GM20000 (cell line): Measurements from ENCODE around the gene RHBDD3.

Source experiments
- DNase-seq: peaks from one replicate; pipeline ENCODE4 v3.0.0; 2012; ENCODE audit warnings: low spot score
- CTCF ChIP-seq: IDR thresholded peaks from 2 replicates; pipeline ENCODE4 v1.5.1; 2012; ENCODE audit warnings: mild to moderate bottlenecking, control low read depth; ENCODE audit errors: extremely low read depth, missing control alignments

The RHBDD3 gene

GRCh38 chr22:29267858-29268510 lies at the start of gene RHBDD3, which contains the start of gene EWSR1:
Gene RHBDD3 (minus strand): TSS chr22:29267981. CDS start chr22:29265626, 2,355 bp downstream.
Gene EWSR1 (plus strand): TSS chr22:29268268. CDS start chr22:29268337, 69 bp downstream.
- TF ChIP-seq CTCF: no peak
- peak; percentile 98 for DNase-seq

- no peak for DNase-seq
- TF ChIP-seq CTCF: no peak
Observed at GRCh38 chr22:29316141-29316828, 48.5 kb upstream of the RHBDD3 start.

DNA sequence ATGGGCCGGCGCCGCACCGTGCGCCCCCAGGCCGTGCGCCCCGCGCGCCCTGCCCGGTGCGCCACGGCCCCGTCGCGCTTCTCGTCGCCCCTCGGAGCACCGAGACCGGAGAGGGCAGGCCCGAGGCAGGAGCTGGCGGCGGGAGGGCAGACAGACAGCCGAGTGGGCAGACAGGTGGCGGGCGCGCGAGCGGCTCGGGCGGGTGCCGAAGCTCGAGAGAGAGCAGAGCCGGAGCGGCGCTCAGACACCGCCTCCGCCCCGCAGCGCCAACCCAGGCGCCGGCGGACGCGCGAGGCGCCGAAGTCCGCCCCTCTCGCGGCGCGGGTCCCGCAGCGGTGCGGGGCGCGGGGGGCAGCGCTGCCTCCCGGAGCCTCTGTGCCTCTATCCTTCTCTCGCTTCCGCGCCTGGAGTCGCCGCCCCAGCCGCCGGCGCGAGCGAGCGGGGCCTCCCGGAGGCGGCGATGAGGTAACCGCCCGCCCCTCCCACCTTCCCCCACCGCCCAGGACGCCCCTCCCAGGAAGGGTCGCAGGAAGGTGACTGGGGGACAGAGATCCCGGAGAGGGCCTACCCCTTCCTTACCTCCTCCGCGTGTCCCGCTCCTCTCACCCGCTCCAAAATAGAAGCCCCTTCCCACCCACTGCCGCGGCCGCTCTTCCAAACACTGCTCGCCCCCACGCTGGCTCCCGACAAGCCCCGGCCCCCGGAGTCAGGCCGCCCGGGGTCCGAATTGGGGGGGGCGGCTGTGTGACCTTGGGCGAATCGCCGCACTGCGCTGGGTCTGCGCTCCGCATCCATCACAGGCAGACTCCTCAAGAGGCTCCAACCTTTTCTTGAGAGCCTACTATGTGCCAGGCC lies 47.7 kb upstream of the RHBDD3 start, which contains the start of gene RASL10A:
TSS of gene RASL10A (minus strand) at position 412 of the 855 bp plus-strand sequence. CDS start 451 bp downstream, outside the sequence.
- peak; percentile 67 for DNase-seq

GRCh38 chr22:29314537-29315285 lies 46.9 kb upstream of the RHBDD3 start:
- TF ChIP-seq CTCF: no peak

More for the DNA sequence above, 47.7 kb upstream of the RHBDD3 start, which contains the start of gene RASL10A:
- no peak for TF ChIP-seq CTCF

DNA sequence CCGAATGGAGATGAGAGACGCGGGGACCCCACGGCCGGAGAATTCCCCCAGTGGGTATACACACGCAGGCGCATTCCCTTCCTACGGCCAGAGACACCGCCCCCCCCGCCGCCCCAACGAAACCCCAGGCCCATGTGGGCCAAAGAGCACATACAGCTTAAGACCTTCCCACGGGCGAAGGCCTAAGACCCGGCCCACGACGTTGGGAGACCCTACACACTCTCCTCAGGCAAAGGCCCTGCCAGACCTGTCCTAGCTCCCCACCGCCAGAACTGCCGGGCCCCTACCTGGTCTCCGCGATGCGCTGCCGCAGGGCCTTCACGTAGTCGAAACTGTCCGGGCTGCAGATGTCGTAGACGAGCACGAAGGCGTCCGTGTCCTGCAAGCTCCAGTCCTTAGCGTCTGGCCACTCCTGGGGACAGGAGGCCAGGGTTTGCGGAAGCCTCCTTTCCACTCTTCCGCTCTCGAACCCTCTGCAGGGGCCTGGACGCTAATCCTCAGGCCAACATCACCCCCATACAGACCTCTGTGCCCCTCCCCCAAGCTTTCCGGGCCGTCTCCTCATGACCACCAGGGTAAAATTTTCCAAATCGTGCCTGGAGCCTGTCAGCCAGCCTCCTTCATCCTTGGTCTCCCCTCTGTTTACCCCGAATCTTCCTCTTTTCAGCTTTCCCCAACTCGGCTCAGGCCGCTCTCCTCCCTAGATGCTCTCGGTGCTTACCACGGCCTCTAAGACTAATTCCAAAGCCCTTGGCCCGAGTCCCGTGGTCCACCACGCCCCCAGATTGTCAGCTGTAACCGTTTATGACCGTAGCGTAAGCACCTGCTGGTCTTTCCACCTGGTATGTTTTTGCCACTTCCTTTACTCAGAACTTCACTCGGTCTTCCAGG lies 46.0 kb upstream of the RHBDD3 start:
- DNase-seq: peak; percentile 65
- no peak for TF ChIP-seq CTCF

More at GRCh38 chr22:29314537-29315285, 46.9 kb upstream of the RHBDD3 start:
- DNase-seq: peak; percentile 62

DNA sequence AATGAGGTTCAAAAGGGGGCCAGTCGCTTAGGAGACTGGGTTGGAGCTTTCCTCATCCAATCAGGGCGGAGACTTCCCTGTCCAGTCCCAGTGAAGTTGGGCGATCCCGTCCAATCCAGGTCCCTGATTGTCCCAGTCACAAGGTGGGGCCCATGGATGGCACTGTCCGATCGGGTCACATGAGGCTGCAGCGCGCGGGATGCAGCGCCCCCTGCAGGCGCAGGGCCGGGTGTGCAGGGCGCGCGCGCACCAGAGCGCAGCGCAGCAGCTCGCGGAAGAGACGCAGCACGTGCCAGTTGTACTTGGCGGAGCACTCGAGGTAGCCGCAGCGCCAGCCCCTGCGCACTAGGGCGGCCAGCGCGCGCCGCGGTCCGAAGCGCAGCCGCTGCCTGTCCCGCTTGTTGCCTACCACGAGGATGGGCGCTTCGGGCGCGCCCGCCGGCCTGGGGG lies 45.4 kb upstream of the RHBDD3 start:
- TF ChIP-seq CTCF: peak; percentile 53
- DNase-seq: peak; percentile 79
